ENCODE results near the gene CCDC200.

GRCh38 chr17:43224146-43224705 is 4.2 kb downstream of the CCDC200 start:
- TF ChIP-seq, protein P1, sequence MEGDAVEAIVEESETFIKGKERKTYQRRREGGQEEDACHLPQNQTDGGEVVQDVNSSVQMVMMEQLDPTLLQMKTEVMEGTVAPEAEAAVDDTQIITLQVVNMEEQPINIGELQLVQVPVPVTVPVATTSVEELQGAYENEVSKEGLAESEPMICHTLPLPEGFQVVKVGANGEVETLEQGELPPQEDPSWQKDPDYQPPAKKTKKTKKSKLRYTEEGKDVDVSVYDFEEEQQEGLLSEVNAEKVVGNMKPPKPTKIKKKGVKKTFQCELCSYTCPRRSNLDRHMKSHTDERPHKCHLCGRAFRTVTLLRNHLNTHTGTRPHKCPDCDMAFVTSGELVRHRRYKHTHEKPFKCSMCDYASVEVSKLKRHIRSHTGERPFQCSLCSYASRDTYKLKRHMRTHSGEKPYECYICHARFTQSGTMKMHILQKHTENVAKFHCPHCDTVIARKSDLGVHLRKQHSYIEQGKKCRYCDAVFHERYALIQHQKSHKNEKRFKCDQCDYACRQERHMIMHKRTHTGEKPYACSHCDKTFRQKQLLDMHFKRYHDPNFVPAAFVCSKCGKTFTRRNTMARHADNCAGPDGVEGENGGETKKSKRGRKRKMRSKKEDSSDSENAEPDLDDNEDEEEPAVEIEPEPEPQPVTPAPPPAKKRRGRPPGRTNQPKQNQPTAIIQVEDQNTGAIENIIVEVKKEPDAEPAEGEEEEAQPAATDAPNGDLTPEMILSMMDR (IDR thresholded peaks at IDR 0.05; ENCODE audit: poor library complexity, severe bottlenecking): no peak
- TF ChIP-seq POLR2AphosphoS5 (IDR thresholded peaks at IDR 0.05): no peak
- TF ChIP-seq RAD21 (conservative IDR thresholded peaks at IDR 0.05): no peak
- no peak for TF ChIP-seq EP300 (conservative IDR thresholded peaks at IDR 0.05; ENCODE audit: poor library complexity, severe bottlenecking)
- no peak for TF ChIP-seq EZH2 (IDR thresholded peaks at IDR 0.05; ENCODE audit: borderline replicate concordance, insufficient read depth, low read length, poor library complexity, severe bottlenecking)
- TF ChIP-seq MXI1 (conservative IDR thresholded peaks at IDR 0.05; ENCODE audit: poor library complexity, severe bottlenecking): no peak

Measured in neural cell (in vitro differentiated cells).